NOMO-1 treated with dmso at 0.1 percent for 144 hours (cell line): ENCODE results near the gene KBTBD8.

Experiments
- DNase-seq: peaks from one replicate; lab custom pipeline; 2025; ENCODE audit not compliant: unreplicated experiment; lab: John Stamatoyannopoulos, UW

KBTBD8 gene

DNA sequence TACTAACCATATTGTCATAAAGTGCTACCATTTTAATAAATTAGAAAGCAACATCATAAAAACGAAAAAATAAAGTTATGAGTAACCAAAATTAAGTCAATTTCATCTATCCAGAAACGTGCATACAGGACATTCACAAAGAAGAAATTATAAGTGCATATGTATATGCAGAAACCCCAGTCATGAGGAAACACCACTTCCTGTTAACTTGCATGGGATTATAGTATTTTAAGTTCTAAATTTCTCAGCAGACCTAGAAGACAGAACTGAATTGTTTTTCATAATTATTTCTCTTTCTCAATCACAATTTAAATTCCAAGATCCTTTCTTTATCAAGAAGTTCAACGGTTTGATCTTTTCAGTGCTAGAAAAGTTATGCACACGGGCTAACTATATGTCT, 1.4 kb upstream of the KBTBD8 start:
- no peak for DNase-seq

DNA sequence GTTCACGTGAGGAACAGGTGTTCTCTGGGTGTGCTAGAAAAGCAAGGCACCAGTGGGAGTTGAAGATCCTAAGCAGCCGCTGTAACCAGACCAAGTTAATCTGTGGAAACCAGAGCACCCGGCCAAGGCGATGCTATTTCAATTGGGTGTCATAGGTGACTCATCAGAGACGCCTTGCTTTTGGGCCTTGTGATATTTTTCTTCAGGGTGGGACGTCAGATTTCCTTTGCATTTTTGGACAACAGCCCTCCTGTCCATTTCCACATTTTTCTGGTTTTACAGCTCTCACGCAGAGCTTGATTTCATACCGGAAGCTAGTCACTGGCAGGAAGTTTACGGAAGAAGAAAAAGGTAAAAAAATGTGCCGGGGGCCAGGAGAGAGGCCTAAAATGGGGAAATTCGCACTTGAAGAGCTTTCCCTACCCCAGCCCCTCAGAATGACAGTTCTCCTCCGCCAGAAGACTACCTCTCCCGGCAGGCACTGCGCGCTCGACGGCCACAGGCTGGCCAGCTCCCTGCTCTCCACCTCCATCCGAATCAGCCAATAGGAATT, 471 bp upstream of the KBTBD8 start:
- DNase-seq: no peak

DNA sequence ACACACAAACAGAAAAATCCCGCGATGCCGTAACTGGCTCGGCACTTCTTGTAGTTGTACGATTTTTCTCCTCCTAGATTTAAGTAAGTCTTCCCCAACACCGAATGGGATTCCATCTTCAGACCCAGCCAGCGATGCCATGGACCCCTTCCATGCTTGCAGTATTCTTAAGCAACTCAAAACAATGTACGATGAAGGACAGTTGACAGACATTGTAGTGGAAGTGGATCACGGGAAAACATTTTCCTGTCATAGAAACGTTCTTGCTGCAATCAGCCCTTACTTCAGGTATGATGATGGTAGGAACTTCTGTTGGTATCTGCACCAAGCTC, 763 bp downstream of the KBTBD8 start:
- no peak for DNase-seq

DNA sequence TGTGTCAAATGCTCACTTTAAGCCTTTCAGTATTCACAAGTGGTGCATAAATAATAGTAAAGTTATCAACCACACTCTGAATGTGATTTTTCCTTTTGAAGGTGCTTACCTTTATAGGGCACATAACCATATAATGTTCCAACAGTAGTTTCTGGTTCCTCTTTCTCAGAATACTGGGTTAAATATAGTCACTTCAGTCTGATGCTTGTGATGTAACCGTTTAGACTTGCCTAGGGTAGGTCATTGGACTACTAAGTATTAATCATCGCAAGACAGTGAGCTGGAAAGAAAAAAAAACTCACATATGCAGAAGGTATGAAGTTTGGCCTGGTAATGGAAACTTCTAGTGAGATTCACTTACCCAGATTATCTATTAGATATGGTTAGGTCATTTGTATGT, 1.9 kb downstream of the KBTBD8 start:
- DNase-seq: peak; percentile 75

DNA sequence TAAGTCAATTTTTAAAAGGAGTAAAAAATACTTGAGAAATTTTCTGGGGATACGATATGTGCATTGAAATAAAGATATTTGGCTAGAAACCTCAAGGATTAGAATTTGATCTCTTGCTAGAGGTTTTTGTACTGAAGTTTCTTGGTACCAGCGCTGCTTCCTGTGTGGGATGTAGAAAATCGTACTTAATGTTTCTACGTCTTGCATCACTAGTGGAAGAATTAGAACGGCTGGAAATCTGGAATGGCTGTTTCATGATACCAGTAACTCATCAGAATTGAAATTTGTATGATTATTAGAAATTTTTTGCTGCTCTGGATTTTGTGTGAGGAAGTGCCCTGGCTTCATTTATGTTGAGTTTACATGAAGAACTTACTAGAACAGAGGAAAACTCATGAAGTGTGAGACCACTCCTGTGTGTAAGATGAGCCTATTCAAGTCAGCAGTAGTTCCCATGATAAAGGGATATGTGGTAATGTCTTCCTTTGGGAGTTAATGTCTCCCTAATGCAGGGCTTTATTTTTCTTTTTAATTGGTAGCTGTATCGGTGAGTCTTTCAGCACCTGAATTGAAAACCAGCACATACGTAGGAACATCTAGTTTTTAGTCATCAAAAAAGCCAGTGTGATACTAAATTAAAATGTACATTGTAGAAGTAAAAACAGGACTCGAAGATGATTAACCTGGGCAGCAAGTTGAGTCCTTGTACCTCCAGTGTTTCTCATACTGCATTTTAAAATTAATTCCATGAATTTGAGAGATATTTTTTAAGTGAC, 3.2 kb downstream of the KBTBD8 start:
- no peak for DNase-seq

DNA sequence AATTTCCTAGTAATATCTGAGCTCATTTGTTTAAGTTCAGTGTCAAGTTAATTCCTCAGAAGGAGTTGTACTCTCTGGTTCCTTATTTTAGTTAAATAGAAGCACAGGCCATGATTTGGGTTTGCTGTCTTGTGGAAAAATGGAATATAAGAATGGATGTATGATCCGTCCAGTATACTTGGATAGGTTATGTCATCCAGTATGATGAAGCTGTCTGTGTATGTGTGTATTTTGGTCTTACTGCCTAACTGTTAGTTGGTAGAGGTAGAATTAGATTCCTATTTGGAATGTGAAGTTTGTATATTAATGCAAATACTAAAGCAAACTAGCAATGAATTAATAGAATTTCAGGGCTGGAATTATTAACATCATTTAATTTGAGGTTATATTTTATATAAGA, 7.9 kb downstream of the KBTBD8 start:
- no peak for DNase-seq

DNA sequence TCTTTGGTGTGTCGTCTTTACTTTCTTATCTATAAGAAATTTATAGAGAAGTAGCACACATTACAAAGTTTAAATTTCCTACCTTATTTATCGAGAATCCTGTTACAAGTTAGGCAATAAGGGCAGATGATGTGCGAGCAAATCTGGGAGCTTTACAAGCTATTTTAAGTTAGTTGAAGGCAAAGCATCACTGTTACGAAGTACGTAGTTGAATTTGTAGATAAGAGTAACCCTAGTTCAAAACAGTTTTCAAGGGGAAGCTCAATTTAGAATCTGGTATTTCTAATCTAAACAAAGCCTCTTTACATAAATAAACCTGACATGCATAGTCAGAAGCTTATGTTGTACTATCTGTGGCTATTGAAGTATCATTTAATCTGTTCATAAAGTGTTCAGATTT, 8.4 kb downstream of the KBTBD8 start:
- DNase-seq: no peak

DNA sequence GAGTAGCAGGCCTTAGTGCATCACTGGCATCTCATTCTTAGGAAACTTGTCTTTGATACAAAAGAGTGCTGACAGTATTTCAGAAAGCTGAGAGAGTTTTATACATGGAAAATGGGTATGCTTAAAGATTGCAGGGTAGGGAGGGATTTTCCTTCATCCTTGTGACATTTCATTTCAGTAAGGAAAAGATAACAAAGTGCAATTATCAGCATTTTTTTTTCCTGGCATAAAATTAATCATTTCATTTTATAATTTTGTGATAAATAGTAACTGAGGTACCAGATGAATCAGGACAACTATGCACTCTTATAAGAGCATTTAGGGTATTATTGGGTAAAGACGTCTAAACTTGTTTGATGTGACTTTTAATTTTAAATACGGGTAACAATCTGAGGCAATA, 10.3 kb downstream of the KBTBD8 start:
- no peak for DNase-seq

DNA sequence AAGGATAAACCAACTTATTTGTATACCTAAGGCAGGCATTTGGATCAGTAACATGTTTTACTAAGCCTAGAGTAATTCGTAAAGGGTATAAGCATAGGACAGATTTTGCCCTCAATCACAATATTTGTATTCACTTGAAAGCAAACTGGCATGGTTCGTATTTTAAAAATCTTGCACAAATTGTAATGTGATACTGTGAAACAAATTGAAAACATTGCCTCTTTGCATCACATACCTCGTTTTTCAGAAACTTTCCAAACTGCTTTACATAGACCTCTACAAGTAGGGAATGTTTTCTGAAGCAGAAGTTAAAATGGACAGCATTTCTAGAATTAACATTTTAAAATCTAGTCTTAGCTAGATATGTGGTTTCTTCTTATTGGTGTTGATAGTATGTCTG, 11.6 kb downstream of the KBTBD8 start:
- DNase-seq: no peak

DNA sequence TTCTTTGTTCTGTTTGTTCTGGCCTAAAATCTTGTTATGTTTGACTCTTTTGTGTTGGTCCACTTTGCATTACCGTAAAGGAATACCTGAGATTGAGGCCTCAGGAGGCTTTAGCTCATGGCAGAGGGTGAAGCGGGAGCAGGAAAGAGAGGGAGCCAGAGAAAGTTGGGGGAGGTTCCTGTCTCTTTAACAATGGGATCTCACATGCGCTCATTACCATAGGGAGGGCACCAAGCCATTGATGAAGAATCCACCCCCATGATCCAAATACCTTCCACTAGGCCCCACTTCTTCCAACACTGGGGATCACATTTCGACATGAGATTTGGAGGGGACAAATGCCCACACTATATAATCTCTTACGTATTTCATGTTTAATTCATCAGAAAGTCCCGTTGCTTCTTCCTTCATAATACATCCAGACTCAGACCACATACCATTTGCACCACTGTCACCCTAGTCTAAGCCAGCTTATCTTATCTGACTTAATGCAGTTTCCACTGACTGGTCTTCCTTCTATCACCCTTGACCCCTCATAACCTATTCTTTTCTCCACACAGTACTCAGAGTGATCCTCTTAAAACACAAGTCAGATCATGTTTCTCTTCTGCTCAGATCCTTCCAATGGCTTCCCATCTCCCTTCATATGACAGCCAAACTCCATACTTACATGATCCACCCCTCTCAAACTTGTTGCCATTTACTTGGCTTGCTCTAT, 13.5 kb downstream of the KBTBD8 start:
- no peak for DNase-seq

DNA sequence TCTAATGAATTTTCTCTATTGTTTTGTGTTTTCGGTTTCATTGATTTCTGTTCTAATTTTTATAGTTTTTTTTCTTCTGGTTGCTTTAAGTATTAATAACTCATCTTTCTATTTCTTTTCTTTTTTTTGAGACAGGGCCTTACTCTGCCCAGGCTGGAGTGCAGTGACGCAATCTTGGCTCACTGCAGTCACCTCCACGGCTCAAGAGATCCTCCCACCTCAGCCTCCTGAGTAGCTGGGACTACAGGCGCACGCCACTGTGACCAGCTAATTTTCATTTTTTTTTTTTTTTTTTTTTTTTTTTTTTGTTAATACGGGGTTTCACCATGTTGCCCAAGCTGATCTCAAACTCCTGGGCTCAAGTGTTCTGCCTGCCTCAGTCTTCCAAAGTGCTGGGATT, 14.5 kb downstream of the KBTBD8 start:
- no peak for DNase-seq

DNA sequence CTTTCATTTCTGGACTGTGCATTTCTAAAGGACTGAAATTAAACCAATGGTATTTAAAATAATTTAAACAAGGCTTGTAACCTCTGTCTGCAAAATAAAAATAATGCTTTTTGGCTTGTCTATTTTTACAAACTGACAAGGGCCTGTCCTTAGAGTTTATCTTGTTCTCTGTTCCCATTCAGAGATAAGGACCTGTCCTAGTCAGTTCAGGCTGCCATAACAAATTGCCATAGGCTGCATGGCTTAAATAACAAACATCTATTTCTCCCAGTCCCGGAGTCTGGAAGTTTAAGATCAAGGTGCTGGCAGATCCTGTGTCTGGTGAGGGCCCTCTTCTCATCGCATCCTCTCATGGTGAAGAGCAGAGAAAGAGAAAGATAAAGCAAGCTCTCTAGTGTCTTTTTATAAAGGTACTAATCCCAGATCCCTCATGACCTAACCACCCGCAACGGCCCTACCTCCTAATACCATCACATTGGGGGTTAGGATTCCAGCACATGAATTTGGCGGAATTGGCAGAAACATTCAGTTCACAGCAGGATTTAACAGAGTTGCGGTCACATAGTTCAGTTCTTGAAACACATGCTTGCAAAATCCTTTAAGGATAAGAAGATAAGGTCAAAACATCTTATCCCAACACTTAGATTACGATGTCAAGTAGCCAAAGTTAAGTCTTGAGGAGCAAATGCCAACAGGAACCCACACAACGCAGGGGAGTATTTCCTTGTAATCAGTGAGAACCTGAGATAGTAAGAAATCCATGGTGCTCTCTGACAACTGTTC, 17.8 kb downstream of the KBTBD8 start:
- no peak for DNase-seq

DNA sequence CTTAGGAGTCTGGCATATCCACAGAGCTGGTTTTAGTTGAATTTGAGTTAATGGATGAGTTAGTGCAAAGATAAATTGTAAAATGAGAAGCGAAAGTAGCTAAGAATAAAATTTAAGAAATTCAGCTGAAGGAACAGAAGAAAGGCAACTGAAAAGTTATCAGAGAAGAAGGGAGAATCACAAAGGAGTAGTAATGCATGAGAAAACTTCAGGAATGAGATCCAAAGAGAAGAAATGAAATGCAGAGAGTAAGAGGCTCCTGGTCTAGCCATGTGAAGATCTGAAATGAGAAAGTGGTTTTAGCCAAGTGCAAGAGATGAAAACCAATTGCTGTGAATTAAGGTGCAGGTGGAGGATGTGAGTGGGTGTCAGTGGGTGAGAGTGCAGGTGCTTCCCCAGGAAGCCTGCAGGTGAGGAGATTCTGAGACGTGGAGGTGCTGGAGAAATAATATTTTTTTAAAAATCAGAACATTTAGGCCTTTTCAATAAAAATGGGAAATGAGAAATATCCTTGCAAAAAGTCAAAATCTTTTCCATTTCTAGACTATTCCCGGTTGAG, 18.5 kb downstream of the KBTBD8 start:
- DNase-seq: no peak

DNA sequence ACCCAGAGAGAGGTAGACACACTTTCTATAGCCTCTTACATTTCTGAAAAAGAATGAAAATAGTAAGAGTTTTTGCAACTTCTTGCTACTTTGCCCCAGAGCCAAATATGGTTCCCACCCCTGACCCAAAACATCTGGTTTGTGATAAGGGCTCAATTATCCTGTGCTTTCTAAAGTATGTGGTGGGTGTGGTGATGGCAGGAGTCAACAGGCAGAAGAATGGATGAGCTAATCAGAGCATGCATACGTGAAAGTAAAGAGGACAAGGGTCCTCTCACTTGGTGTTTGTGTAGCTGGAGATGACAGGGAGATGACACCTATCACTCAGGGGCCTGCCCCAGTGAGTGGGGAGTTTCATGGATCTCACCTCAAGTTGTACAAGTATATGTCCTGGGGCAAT, 19.1 kb downstream of the KBTBD8 start:
- DNase-seq: no peak

DNA sequence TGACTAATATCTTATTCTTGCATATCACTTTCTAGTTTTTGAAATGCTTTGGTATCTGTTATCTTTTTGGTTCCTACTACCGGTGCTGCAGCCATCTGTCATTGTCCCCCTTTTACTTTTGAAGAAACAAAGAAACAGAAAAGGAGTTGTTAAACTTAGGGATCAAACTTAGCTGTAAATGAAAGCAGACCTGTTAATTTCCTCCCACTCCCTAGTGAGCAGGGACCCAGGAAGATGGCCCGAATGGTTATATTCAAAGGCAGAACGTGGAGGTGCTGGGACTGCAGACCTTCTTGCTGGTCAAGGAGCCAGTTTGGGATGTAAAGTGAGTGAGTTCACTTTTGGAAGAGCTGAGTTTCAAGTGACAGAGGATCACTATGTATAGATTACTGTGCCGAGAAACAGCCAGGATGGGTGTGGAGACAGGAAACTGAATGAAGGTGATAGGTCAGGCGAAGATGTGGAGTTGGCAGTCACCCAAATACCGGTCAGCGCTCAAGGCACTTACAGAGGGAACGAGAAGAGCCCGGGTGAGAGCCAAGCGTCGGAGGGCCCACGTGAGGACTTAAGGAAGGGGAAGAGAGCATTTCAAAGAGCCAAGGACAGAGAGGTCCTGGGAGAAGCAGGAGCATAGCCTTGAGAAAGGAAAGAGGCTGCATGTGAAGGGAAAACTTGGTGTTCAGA, 20.1 kb downstream of the KBTBD8 start:
- DNase-seq: no peak

DNA sequence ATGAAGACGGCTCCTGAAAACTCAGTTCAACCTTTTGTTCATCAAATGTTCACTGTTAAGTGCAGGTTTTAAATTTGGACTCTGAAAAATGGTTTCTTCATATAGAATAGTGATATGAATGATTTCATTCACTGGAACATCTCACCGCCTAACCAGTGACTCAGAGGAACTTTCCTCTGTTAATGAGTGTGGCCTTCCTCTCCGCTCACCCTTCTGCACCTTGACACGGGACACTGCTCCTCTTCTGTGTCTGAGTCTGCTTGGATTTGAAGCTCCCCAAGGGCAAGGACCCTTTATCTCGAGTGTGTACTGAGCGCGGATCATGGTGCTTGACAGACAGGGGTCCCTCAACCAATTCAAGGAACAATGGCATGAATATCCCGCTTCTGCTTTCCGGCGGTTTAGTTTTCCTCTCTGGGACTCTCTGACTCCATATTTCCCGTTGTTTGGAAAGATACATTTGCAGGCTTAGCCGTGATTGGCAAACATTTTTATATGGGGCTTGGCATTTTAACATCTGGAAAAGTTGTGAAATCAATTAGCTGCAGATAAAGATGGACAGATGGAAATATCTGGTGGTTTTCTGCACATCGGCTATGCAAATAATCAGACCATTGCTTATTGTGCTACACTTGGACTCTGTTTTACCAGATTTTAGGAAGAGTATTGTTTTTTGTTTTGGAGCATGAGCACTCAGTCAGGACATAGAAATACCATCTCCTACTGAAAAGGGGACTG, 20.9 kb downstream of the KBTBD8 start:
- DNase-seq: no peak

DNA sequence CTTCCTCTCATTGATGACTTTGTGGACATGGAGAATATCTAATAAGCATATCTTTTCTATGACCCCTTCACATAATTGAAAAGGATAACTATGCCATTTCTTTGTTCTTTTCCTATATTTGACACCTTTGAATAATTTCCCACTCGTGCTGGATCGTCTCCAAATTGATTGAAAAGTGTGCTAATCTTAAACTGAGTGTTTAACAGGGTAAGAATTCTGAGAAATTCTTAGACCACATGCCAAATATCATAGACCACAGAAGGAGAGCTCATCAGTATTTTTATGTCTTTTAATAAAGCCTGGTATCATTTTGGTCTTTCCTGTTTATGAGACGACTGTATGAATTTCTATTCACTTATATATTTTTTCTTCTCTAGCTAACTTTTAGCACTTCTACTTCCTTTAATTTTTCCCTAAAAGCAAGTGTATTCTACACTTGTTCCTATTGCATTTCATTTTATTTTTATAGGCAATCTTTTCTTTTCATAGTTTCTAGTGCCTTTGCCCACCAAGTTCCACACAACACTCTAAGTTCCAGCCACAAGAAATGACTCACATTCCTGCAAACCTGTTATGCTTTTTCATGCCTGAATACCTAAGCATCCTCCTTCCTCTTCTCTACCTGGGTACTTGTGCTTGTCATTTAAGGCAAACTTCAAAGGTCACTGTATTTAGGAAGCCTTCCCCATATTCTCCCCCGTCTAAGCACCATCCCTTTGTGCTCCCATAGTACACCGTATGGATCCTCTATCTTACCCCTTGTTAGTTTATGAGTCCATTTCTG, 30.1 kb downstream of the KBTBD8 start:
- no peak for DNase-seq

DNA sequence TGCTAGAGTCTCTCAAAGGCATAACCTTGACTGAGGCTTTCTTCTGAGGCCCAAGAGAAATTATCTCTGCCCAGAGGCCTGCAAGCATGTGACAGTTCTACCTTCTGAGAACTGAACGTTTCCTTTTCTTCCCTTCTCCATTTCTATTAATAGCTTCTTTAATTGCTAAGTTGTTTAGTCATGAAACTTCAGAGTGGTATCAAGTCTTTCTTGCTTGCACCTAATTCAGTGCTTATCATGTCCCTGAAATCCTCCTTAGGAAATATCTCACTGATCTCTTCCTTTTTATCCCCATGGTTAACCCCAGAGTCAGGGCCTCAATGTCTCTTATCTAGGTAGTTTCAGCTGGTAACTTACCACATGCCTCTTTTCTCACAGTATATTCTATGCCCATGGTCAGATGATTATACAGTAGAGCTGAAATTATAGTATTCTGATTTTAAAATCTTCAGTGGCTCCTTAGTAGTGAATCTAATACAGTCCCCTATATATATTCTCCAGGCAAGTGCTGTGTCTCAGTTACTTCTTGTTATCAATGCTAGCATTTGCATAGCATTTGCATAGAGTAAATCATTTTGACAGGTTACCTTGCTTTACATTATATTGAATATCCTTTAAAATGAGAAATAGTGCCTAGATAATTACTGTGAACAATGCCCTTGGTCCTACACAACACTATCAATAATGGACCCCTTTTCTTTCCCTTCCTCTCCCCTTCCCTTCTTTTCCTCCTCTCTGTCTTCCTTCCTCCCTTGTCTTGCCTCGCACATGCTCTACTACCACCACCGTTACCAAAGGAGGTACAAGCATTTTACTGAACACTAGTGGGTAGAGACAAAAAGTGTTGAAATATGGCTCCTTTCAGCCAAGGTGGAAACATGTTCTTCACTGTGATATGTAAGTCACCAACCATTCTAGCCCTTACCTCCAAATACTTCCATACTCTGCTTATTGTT, 33.0 kb downstream of the KBTBD8 start:
- peak; percentile 68 for DNase-seq
